Measurements from ENCODE around the gene BRD3OS. TPM values are rescaled to one million over a fixed set of nuclear protein-coding genes. Genes with fewer than 3 reads are reported as not detected.

The BRD3OS gene
- total and polyA plus RNA-seq, 10 of the 15 experiments (the other 5 are each of a cell fraction or from before 2014, with no cell fraction given): 2.1 to 13.7 (median 10.7) TPM

DNA sequence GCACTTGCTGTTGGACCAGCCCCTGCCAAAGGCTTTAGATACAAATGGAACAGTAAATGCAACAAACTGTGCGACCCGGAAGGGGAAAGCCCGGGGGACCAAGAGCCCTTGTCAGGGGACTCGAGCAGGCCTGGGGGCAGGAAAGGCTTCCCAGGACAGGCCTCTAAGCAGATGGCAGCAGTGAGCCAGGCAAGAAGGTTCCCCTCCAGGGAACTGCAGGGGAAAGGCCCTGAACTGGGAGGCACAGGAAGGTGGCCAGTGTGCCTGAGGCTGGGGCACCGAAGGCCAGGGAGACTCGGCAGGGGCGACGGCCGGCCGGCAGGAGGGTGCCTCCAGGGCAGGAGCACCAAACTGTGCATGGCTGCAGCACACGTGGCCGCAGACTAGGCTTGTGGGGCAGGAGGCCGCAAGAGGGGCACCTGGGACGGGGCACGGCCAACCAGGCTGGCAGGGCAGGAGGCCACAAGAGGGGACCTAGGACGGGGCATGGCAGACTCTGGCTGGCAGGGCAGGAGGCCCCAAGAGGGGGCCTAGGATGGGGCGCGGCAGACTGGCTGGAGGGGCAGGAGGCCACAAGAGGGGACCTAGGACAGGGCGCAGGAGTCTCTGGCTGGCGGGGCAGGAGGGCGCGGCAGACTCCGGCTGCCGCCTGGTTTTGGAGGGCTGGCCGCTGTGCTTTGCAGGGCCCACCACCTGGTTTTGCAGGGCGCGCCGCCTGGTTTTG lies 43.2 kb upstream of the BRD3OS start:
- Histone ChIP-seq H3K9ac (ENCODE audit: control insufficient read depth, insufficient read depth, low read length) (no peak overlapping the region), H3K79me2 (ENCODE audit: control insufficient read depth, insufficient read depth, low read length) (peaks cover 86% of the 10 kb centered on the region), H3K4me1 (ENCODE audit: control insufficient read depth, insufficient read depth, low read length) (peaks cover 15% of the 10 kb centered on the region), H3K36me3 (ENCODE audit: control insufficient read depth in 2 of 2, insufficient read depth in 2 of 2, low read length in 1 of 2) (peaks cover 0 to 5% of the 10 kb centered on the region in 2 experiments; a peak in 3 of 4 replicates), H3K27ac (ENCODE audit: control insufficient read depth, insufficient read depth) (no peak overlapping the region), H2AFZ (ENCODE audit: control insufficient read depth, low read depth, low read length) (no peak overlapping the region), H3K27me3 (replicated peaks in 1 of 2; ENCODE audit: control insufficient read depth in 2 of 2, insufficient read depth in 2 of 2, low read length in 1 of 2) (no peaks in the 10 kb centered on the region), H3K9me3 (replicated peaks; ENCODE audit: control insufficient read depth, insufficient read depth, low read length) (no peaks in the 10 kb centered on the region), H4K20me1 (ENCODE audit: control insufficient read depth, insufficient read depth) (peaks cover 6% of the 10 kb centered on the region; the same call in 1 of the 2 replicates), H3K4me2 (ENCODE audit: control insufficient read depth, insufficient read depth) (no peak overlapping the region), H3K4me3 (no peak overlapping the region)
- intact Hi-C loops (cut with micrococcal nuclease; ENCODE audit: unreplicated experiment) (no loop called here), in situ Hi-C loops (cut with MboI) (no loop called here)
- SMC1A ChIA-PET (ENCODE audit: uncharacterized antibody, unreplicated experiment): no interaction called here
- TF ChIP-seq CHD1 (IDR thresholded peaks at IDR 0.05; ENCODE audit: low read depth, low read length) (no peak), CBFB (IDR thresholded peaks at IDR 0.05; ENCODE audit: low read depth) (no peak), FOS (IDR thresholded peaks at IDR 0.05; ENCODE audit: borderline replicate concordance, extremely low read depth, insufficient read length) (no peak), TCF12 (IDR thresholded peaks at IDR 0.05; ENCODE audit: low read depth, low read length) (no peak), BCL11A (IDR thresholded peaks at IDR 0.05; ENCODE audit: low read depth, low read length) (no peak), KAT2A (conservative IDR thresholded peaks at IDR 0.05; ENCODE audit: control insufficient read depth, low read depth, low read length) (no peak), KDM1A (IDR thresholded peaks at IDR 0.05; ENCODE audit: borderline replicate concordance) (no peak), MEF2A (IDR thresholded peaks at IDR 0.05; ENCODE audit: insufficient read depth, low read depth, low read length) (no peak), IRF4 (IDR thresholded peaks at IDR 0.05; ENCODE audit: low read depth, low read length) (no peak), GATAD2B (conservative IDR thresholded peaks at IDR 0.05; ENCODE audit: low read depth) (no peak), ZNF217 (IDR thresholded peaks at IDR 0.05) (no peak), SUZ12 (IDR thresholded peaks at IDR 0.05; ENCODE audit: unreplicated experiment) (no peak), EED (IDR thresholded peaks at IDR 0.05; ENCODE audit: low read depth) (no peak), YBX1 (IDR thresholded peaks at IDR 0.05) (no peak), HDGF (IDR thresholded peaks at IDR 0.05) (no peak), NBN (IDR thresholded peaks at IDR 0.05) (no peak)
- TF ChIP-seq, protein P1, sequence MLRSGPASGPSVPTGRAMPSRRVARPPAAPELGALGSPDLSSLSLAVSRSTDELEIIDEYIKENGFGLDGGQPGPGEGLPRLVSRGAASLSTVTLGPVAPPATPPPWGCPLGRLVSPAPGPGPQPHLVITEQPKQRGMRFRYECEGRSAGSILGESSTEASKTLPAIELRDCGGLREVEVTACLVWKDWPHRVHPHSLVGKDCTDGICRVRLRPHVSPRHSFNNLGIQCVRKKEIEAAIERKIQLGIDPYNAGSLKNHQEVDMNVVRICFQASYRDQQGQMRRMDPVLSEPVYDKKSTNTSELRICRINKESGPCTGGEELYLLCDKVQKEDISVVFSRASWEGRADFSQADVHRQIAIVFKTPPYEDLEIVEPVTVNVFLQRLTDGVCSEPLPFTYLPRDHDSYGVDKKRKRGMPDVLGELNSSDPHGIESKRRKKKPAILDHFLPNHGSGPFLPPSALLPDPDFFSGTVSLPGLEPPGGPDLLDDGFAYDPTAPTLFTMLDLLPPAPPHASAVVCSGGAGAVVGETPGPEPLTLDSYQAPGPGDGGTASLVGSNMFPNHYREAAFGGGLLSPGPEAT (IDR thresholded peaks at IDR 0.05; ENCODE audit: low read depth): no peak
- TF ChIP-seq, protein P2, sequence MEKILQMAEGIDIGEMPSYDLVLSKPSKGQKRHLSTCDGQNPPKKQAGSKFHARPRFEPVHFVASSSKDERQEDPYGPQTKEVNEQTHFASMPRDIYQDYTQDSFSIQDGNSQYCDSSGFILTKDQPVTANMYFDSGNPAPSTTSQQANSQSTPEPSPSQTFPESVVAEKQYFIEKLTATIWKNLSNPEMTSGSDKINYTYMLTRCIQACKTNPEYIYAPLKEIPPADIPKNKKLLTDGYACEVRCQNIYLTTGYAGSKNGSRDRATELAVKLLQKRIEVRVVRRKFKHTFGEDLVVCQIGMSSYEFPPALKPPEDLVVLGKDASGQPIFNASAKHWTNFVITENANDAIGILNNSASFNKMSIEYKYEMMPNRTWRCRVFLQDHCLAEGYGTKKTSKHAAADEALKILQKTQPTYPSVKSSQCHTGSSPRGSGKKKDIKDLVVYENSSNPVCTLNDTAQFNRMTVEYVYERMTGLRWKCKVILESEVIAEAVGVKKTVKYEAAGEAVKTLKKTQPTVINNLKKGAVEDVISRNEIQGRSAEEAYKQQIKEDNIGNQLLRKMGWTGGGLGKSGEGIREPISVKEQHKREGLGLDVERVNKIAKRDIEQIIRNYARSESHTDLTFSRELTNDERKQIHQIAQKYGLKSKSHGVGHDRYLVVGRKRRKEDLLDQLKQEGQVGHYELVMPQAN (conservative IDR thresholded peaks at IDR 0.05): no peak
- no TSS peak for BruUV-seq (replicated peaks)
- 82% methylated on average over 28 of the region's 28 CpGs for WGBS (ENCODE audit: insufficient coverage, insufficient replicate concordance, low lambda C conversion rate, missing lambda C conversion rate)
- RAD21 ChIA-PET (ENCODE audit: unreplicated experiment): no interaction called here
- ATAC-seq (no peak), FAIRE-seq (no peak), DNase-seq (ENCODE audit: low read depth, low spot score) (no peak)
- POLR2A ChIA-PET: no interaction called here
- CTCF ChIA-PET: interaction anchor here (0.7 kb wide), 1 partner anchor 13 kb away, joined by 3 read pairs; no protein-coding TSS in a partner anchor

Data from GM12878 (cell line).